ENCODE data around the gene MBTPS2. TPM values are rescaled to one million over a fixed set of nuclear protein-coding genes. Genes with fewer than 3 reads are reported as not detected.

MBTPS2 gene
- total RNA-seq (2022; extraction: Qiagen RNA extraction; ENCODE audit: low read depth): 11.9 to 26.3 TPM (median 23.7 TPM) in 5 replicates

GRCh38 chrX:21839334-21840192 lies at the start of gene MBTPS2:
TSS of gene MBTPS2 (plus strand) at chrX:21839617. CDS start at chrX:21839735, 118 bp downstream.

GRCh38 chrX:21855937-21856415 lies 16.6 kb downstream of the MBTPS2 start, which contains the start of gene YY2:
TSS of gene YY2 (plus strand) at chrX:21855987. CDS start at chrX:21856485, 498 bp downstream.

Other genes starting within 250 kb of the MBTPS2 start
- gene KLHL34, start 181.3 kb upstream of the MBTPS2 start, total RNA-seq (2022; extraction: Qiagen RNA extraction; ENCODE audit: low read depth): not detected in 5 replicates
- gene SMPX, start 81.5 kb upstream of the MBTPS2 start, total RNA-seq (2022; extraction: Qiagen RNA extraction; ENCODE audit: low read depth): 0.12 TPM in 1 of 5 replicates, not detected in the others
- gene YY2, start 16.4 kb downstream of the MBTPS2 start, total RNA-seq (2022; extraction: Qiagen RNA extraction; ENCODE audit: low read depth): 2.0 to 2.5 TPM (median 2.2 TPM) in 5 replicates
- 199 to 237 TPM (median 204 TPM) in 5 replicates for gene SMS, start 101.1 kb downstream of the MBTPS2 start, total RNA-seq (2022; extraction: Qiagen RNA extraction; ENCODE audit: low read depth)
- 0.24 to 0.43 TPM (median 0.33 TPM) in 5 replicates for gene PHEX, start 192.7 kb downstream of the MBTPS2 start, total RNA-seq (2022; extraction: Qiagen RNA extraction; ENCODE audit: low read depth)

Data from A549 treated with RU486 at 1 μM for 4 hours (cell line).